H1 (cell line): ENCODE data around the gene C3orf18. TPM values are rescaled to one million over a fixed set of nuclear protein-coding genes. Genes with fewer than 3 reads are reported as not detected.

Experiments used
- CTCF ChIA-PET: fragments of 300-600 bp; sonication (Branson Sonifier 250); formaldehyde crosslinking; loops from one replicate; lab custom pipeline; 2021; ENCODE audit not compliant: partially characterized antibody; lab: Charles Lee
- POLR2A ChIA-PET: fragments of 300-600 bp; sonication (Branson Sonifier 250); formaldehyde crosslinking; loops from one replicate; lab custom pipeline; 2021; ENCODE audit warnings: inconsistent platforms; ENCODE audit not compliant: partially characterized antibody; lab: Charles Lee
- DNase-seq, 2 experiments: peaks; one replicate each; pipeline versions ENCODE4 v3.0.0 to v3.0.0-alpha.2; 2010 to 2022; ENCODE audit warnings: low spot score in 2 of 2, low read depth in 1 of 2, mixed read lengths in 1 of 2
- FAIRE-seq: peaks from 2 replicates; lab custom pipeline; 2011; peaks lifted over from hg19 to GRCh38; lab: Jason Lieb, UNC
- H2AFZ ChIP-seq: 2 replicates; pipeline ENCODE4 v1.8.1; 2012; ENCODE audit warnings: low read length, inconsistent platforms
- H2AK5ac ChIP-seq: 2 replicates; pipeline ENCODE4 v1.6.1; 2013; ENCODE audit warnings: low read depth, low read length
- H2BK120ac ChIP-seq: replicated peaks from 2 replicates; pipeline ENCODE3; 2013; ENCODE audit warnings: low read depth, low read length, inconsistent platforms
- H2BK12ac ChIP-seq: 2 replicates; pipeline ENCODE4 v1.6.1; 2013; ENCODE audit warnings: low read depth, low read length
- H2BK15ac ChIP-seq: 2 replicates; pipeline ENCODE4 v1.6.1; 2013; ENCODE audit warnings: low read length
- H2BK20ac ChIP-seq: 2 replicates; pipeline ENCODE4 v1.6.1; 2013; ENCODE audit warnings: low read length
- H2BK5ac ChIP-seq: 2 replicates; pipeline ENCODE4 v1.6.1; 2013; ENCODE audit warnings: low read depth, low read length
- H3K14ac ChIP-seq: 2 replicates; pipeline ENCODE4 v1.6.1; 2013; ENCODE audit warnings: inconsistent platforms; ENCODE audit not compliant: insufficient read length
- H3K18ac ChIP-seq: 2 replicates; pipeline ENCODE4 v1.6.1; 2013; ENCODE audit warnings: low read length; ENCODE audit errors: extremely low read depth
- H3K23ac ChIP-seq: 2 replicates; pipeline ENCODE4 v1.6.1; 2013; ENCODE audit warnings: inconsistent platforms; ENCODE audit not compliant: insufficient read length
- H3K23me2 ChIP-seq: 2 replicates; pipeline ENCODE4 v1.6.1; 2013; ENCODE audit warnings: low read depth, low read length
- H3K27ac ChIP-seq: 2 replicates; pipeline ENCODE4 v1.6.1; 2011; ENCODE audit warnings: low read depth, low read length, inconsistent platforms
- H3K27me3 ChIP-seq, 4 experiments: replicated peaks in 1 of 4; 1 replicate in 1 of 4; 2 replicates in 3 of 4; pipeline versions ENCODE4 v1.6.1 to v1.8.1; 2011 to 2013; ENCODE audit warnings: low read length in 3 of 4, mild to moderate bottlenecking in 3 of 4, inconsistent platforms in 2 of 4, mixed read lengths in 2 of 4, moderate library complexity in 1 of 4; ENCODE audit not compliant: control insufficient read depth in 3 of 4, insufficient read depth in 3 of 4; ENCODE audit errors: extremely low read depth in 1 of 4
- H3K36me3 ChIP-seq, 4 experiments: 2 replicates each; pipeline versions ENCODE4 v1.6.1 to v1.8.1; 2011 to 2013; ENCODE audit warnings: mild to moderate bottlenecking in 4 of 4, low read length in 3 of 4, moderate library complexity in 2 of 4, control low read depth in 1 of 4, inconsistent platforms in 1 of 4; ENCODE audit not compliant: insufficient read depth in 4 of 4, control insufficient read depth in 2 of 4
- H3K4ac ChIP-seq: replicated peaks from 2 replicates; pipeline ENCODE3; 2013; ENCODE audit warnings: low read length, low read depth, mixed read lengths, inconsistent platforms; ENCODE audit not compliant: insufficient read length
- H3K4me1 ChIP-seq, 4 experiments: replicated peaks in 1 of 4; 1 replicate in 1 of 4; 2 replicates in 3 of 4; pipeline versions ENCODE4 v1.6.1 to v1.8.1; 2011 to 2013; ENCODE audit warnings: low read length in 3 of 4, inconsistent platforms in 2 of 4, mixed read lengths in 1 of 4; ENCODE audit not compliant: insufficient read depth in 4 of 4, control insufficient read depth in 3 of 4
- H3K4me2 ChIP-seq, 2 experiments: 2 replicates each; pipeline versions ENCODE4 v1.6.1 to v1.8.1; 2011 to 2013; ENCODE audit warnings: low read depth in 2 of 2, low read length in 2 of 2, control low read depth in 1 of 2, inconsistent platforms in 1 of 2, mild to moderate bottlenecking in 1 of 2; ENCODE audit not compliant: insufficient read depth in 1 of 2
- H3K4me3 ChIP-seq, 4 experiments: fragments of 200-600, 300-600 bp in 1 of 4; sonication (generic), shearing (Covaris generic), sonication (Bioruptor Twin) in 1 of 4; 2 replicates each; pipeline versions ENCODE4 v1.5.1 to v1.8.1; 2011 to 2016; ENCODE audit warnings: low read length in 4 of 4, low read depth in 3 of 4, control low read depth in 2 of 4, inconsistent platforms in 2 of 4, mild to moderate bottlenecking in 2 of 4, mixed read lengths in 1 of 4, moderate library complexity in 1 of 4; ENCODE audit not compliant: insufficient read depth in 2 of 4; ENCODE audit errors: extremely low read depth in 1 of 4
- H3K56ac ChIP-seq: replicated peaks from 2 replicates; pipeline ENCODE3; 2013; ENCODE audit warnings: low read depth, mild to moderate bottlenecking, mixed read lengths, low read length, inconsistent platforms; ENCODE audit not compliant: insufficient read length
- H3K79me1 ChIP-seq: 2 replicates; pipeline ENCODE4 v1.6.1; 2013; ENCODE audit warnings: low read depth, low read length, control low read depth
- H3K79me2 ChIP-seq, 2 experiments: 2 replicates each; pipeline versions ENCODE4 v1.6.1 to v1.8.1; 2012 to 2013; ENCODE audit warnings: low read length in 2 of 2, mild to moderate bottlenecking in 2 of 2, inconsistent platforms in 1 of 2; ENCODE audit not compliant: insufficient read depth in 2 of 2, control insufficient read depth in 1 of 2
- H3K9ac ChIP-seq, 4 experiments: replicated peaks in 1 of 4; 1 replicate in 1 of 4; 2 replicates in 3 of 4; pipeline versions ENCODE4 v1.6.1 to v1.8.1; 2011 to 2013; ENCODE audit warnings: low read depth in 3 of 4, low read length in 3 of 4, control low read depth in 2 of 4, mild to moderate bottlenecking in 2 of 4, moderate library complexity in 2 of 4, inconsistent platforms in 1 of 4; ENCODE audit errors: extremely low read depth in 1 of 4
- H3K9me3 ChIP-seq, 2 experiments: 2 replicates each; pipeline versions ENCODE4 v1.6.1 to v1.8.1; 2012 to 2013; ENCODE audit warnings: mild to moderate bottlenecking in 2 of 2, moderate library complexity in 2 of 2, control low read depth in 1 of 2, inconsistent platforms in 1 of 2, low read depth in 1 of 2, low read length in 1 of 2, mixed read lengths in 1 of 2; ENCODE audit not compliant: insufficient read depth in 2 of 2
- H4K20me1 ChIP-seq, 2 experiments: replicated peaks in 1 of 2; 2 replicates each; pipeline versions ENCODE3 to v1.8.1; 2011 to 2013; ENCODE audit warnings: inconsistent platforms in 2 of 2, low read length in 2 of 2, mild to moderate bottlenecking in 1 of 2; ENCODE audit not compliant: insufficient read depth in 2 of 2, control insufficient read depth in 1 of 2
- H4K5ac ChIP-seq: 2 replicates; pipeline ENCODE4 v1.6.1; 2013; ENCODE audit warnings: low read length, low read depth, mixed read lengths, inconsistent platforms; ENCODE audit not compliant: insufficient read length
- H4K8ac ChIP-seq: 2 replicates; pipeline ENCODE4 v1.8.0; 2013; ENCODE audit warnings: mild to moderate bottlenecking, moderate library complexity, low read length, inconsistent platforms; ENCODE audit not compliant: insufficient read depth; ENCODE audit errors: extremely low read depth
- H4K91ac ChIP-seq: replicated peaks from 2 replicates; pipeline ENCODE3; 2013; ENCODE audit warnings: low read length, mixed read lengths, inconsistent platforms; ENCODE audit not compliant: insufficient read length
- ASH2L ChIP-seq: fragments of 200-600, 300-600 bp; sonication (generic); IDR thresholded peaks from one replicate; pipeline ENCODE4 v1.7.1; 2017; ENCODE audit warnings: low read length
- EZH2 ChIP-seq: fragments of 200-600 bp; sonication (generic); IDR thresholded peaks from 2 replicates; pipeline ENCODE4 v1.7.1; 2012; ENCODE audit warnings: low read depth, mild to moderate bottlenecking, moderate library complexity, low read length, inconsistent platforms; ENCODE audit not compliant: severe bottlenecking
- KDM4A ChIP-seq: IDR thresholded peaks from one replicate; pipeline ENCODE4 v1.7.1; 2012; ENCODE audit warnings: low read depth, mild to moderate bottlenecking, moderate library complexity, low read length, inconsistent platforms; ENCODE audit not compliant: severe bottlenecking
- MAFK ChIP-seq: IDR thresholded peaks from 2 replicates; pipeline ENCODE4 v1.6.1; 2012; ENCODE audit warnings: low read depth, mild to moderate bottlenecking, improper control_type of control experiment, low read length
- PHF8 ChIP-seq: fragments of 200-600 bp; sonication (generic); conservative IDR thresholded peaks from 2 replicates; pipeline ENCODE4 v1.7.1; 2012; ENCODE audit warnings: low read depth, mild to moderate bottlenecking, inconsistent platforms, low read length, moderate library complexity
- RXRA ChIP-seq: IDR thresholded peaks from 2 replicates; pipeline ENCODE4 v1.6.1; 2011; ENCODE audit warnings: low read depth, mild to moderate bottlenecking, low read length, moderate library complexity; ENCODE audit not compliant: insufficient read depth
- SP4 ChIP-seq: IDR thresholded peaks from 2 replicates; pipeline ENCODE4 v1.6.1; 2012; ENCODE audit warnings: low read length, inconsistent platforms
- SRF ChIP-seq: IDR thresholded peaks from 2 replicates; pipeline ENCODE4 v1.6.1; 2011; ENCODE audit warnings: mild to moderate bottlenecking, low read depth, low read length, moderate library complexity
- TAF1 ChIP-seq: IDR thresholded peaks from 2 replicates; pipeline ENCODE4 v1.6.1; 2011; ENCODE audit warnings: mild to moderate bottlenecking, low read depth, low read length
- YY1 ChIP-seq: IDR thresholded peaks from 2 replicates; pipeline ENCODE4 v1.6.1; 2011; ENCODE audit warnings: low read depth, mild to moderate bottlenecking, low read length
- WGBS, 2 experiments: shearing (Covaris generic) in 1 of 2; methylation state at CpG; one replicate each; pipeline versions ENCODE4 v1.1.6 to v1.1.7; 2013 to 2015; ENCODE audit warnings: low lambda C conversion rate in 2 of 2, mixed read lengths in 2 of 2, inconsistent platforms in 1 of 2, low coverage in 1 of 2, missing lambda C conversion rate in 1 of 2; ENCODE audit not compliant: insufficient replicate concordance in 2 of 2, insufficient coverage in 1 of 2, insufficient read length in 1 of 2; ENCODE audit errors: extremely low coverage in 1 of 2, missing lambda C conversion rate in 1 of 2; 5-methylcytosine and 5-hydroxymethylcytosine counted together
- polyA plus RNA-seq, 7 experiments: library from polyadenylated mRNA; depleted of rRNA in 3 of 7; stranded (reverse) in 5 of 7; unstranded in 2 of 7; fragments of >200 nt in 5 of 7; fragments of 200-250 nt in 2 of 7; gene quantifications; 1 replicate in 5 of 7; 2 replicates in 1 of 7; 4 replicates in 1 of 7; pipeline versions ENCODE4 v1.2.1 to v1.2.3, GENCODE V29; 2011 to 2013; ENCODE audit warnings: missing spikeins in 2 of 7, mixed read lengths in 2 of 7
- total RNA-seq: library from RNA; stranded (reverse); fragmentation: NEBNext Ultra II Directional; extraction: Animal tissue kit (Norgen Biotek cat#: 25700); gene quantifications from 2 replicates; pipeline ENCODE4 v1.2.1, GENCODE V29; 2021

Gene C3orf18
- total and polyA plus RNA-seq, 2 of the 8 experiments (the other 6 are each of a cell fraction or from before 2014, with no cell fraction given) = 7.5 to 15.0 TPM

GRCh38 chr3:50515565-50516439 lies 51.7 kb downstream of the C3orf18 start:
- peak overlapping the region; percentile 4 for H4K5ac ChIP-seq
- no peaks in the 10 kb centered on the region; a peak in 1 of 7 replicates for H3K27me3 ChIP-seq
- H3K36me3 ChIP-seq = no peaks in the 10 kb centered on the region
- H2BK15ac ChIP-seq = peak overlapping the region; percentile 72
- H3K79me1 ChIP-seq = no peaks in the 10 kb centered on the region
- H4K91ac ChIP-seq = peak overlapping the region; percentile 5
- no peak overlapping the region for H2BK120ac ChIP-seq
- H3K4ac ChIP-seq = no peak overlapping the region
- 0 out of 2 replicates have a peak overlapping the region, but pooled peaks have one; percentile 6 for H2AFZ ChIP-seq
- H3K4me1 ChIP-seq = peaks cover 0 to 39% (median 27%) of the 10 kb centered on the region in 4 experiments; a peak in 6 of 7 replicates
- H3K18ac ChIP-seq = peak overlapping the region; percentile 38
- peak overlapping the region; percentile 60; the same call in 1 of the 2 replicates for H3K27ac ChIP-seq
- CTCF ChIA-PET = interaction anchor here (0.5 to 12.6 kb wide), 16 partner anchors 8 to 188 kb away, joined by 3 to 114 read pairs (median 4); partner anchors contain the start of genes C3orf18, CYB561D2 and TUSC2
- no peaks in the 10 kb centered on the region for H3K9me3 ChIP-seq
- peak overlapping the region; percentile 61 to 67 for H3K4me2 ChIP-seq
- 8% methylated on average over 22 of the region's 22 CpGs; no CpG with 5 or more reads in 1 of the 2 experiments for WGBS, 2 experiments
- FAIRE-seq (peak; percentile 55), DNase-seq (peak; percentile 46 to 77)
- peak overlapping the region; percentile 86; the same call in 1 of the 2 replicates for H2BK12ac ChIP-seq
- POLR2A ChIA-PET = interaction anchor here (0.8 to 1.8 kb wide), 11 partner anchors 12 to 135 kb away, joined by 3 to 6 read pairs (median 3); partner anchors contain the start of genes CACNA2D2, CISH and HEMK1
- no peaks in the 10 kb centered on the region for H4K20me1 ChIP-seq
- peak overlapping the region in 2 of 4 experiments; percentile 5 to 49; a peak in 5 of 8 replicates for H3K4me3 ChIP-seq
- no peak overlapping the region for H3K9ac ChIP-seq
- H4K8ac ChIP-seq = no peak overlapping the region
- no peak overlapping the region for H2AK5ac ChIP-seq
- H2BK20ac ChIP-seq = peak overlapping the region; percentile 99
- no peaks in the 10 kb centered on the region; the same call in none of the 2 replicates for H3K23me2 ChIP-seq
- peak overlapping the region; percentile 93; the same call in 1 of the 2 replicates for H2BK5ac ChIP-seq
- H3K79me2 ChIP-seq = no peaks in the 10 kb centered on the region
- H3K14ac ChIP-seq = no peak overlapping the region
- no peak overlapping the region for H3K23ac ChIP-seq
- no peak overlapping the region for H3K56ac ChIP-seq
- 0 out of 2 replicates have a peak, but pooled peaks have one; percentile 8 for TF ChIP-seq MAFK
- TF ChIP-seq RXRA = no peak
- TF ChIP-seq KDM4A = no peak
- TF ChIP-seq EZH2 = no peak
- TF ChIP-seq ASH2L = no peak
- TF ChIP-seq PHF8 = no peak
- no peak for TF ChIP-seq YY1
- 0 out of 2 replicates have a peak, but pooled peaks have one; percentile 26 for TF ChIP-seq SP4
- TF ChIP-seq SRF = peak; percentile 52; the same call in 1 of the 2 replicates
- no peak for TF ChIP-seq TAF1
